ENCODE data around the gene OPTC.

GRCh38 chr1:203528976-203529835 is 35.3 kb downstream of the OPTC start:
- TF ChIP-seq CHD2 (IDR thresholded peaks at IDR 0.05; ENCODE audit: low read depth, low read length) (no peak), E2F6 (IDR thresholded peaks at IDR 0.05; ENCODE audit: borderline replicate concordance in 1 of 2, extremely low read depth in 1 of 2, insufficient read depth in 1 of 2, insufficient read length in 1 of 2, low read depth in 1 of 2, low read length in 1 of 2, poor library complexity in 1 of 2, severe bottlenecking in 1 of 2) (no peak), TBP (optimal IDR thresholded peaks at IDR 0.05; ENCODE audit: low read depth, low read length) (no peak), NR3C1 (CRISPR knock-in tag; IDR thresholded peaks at IDR 0.05) (no peak), POLR2AphosphoS2 (IDR thresholded peaks at IDR 0.05; ENCODE audit: low read length) (no peak), MAX (CRISPR knock-in tag; IDR thresholded peaks at IDR 0.05) (no peak), SMAD3 (CRISPR knock-in tag; conservative IDR thresholded peaks at IDR 0.05) (no peak), E2F1 (CRISPR knock-in tag; IDR thresholded peaks at IDR 0.05) (no peak), HDGF (IDR thresholded peaks at IDR 0.05) (no peak)

Data from K562 (cell line).